Endothelial cell (in vitro differentiated cells): ENCODE data around the gene ZSCAN2. TPM values are rescaled to one million over a fixed set of nuclear protein-coding genes. Genes with fewer than 3 reads are reported as not detected.

Experiments
- DNase-seq: peaks from one replicate; pipeline ENCODE4 v3.0.0; 2021; ENCODE audit warnings: low spot score
- H3K27ac Mint-ChIP-seq: one replicate; pipeline ENCODE4 v1.8.0; 2021; ENCODE audit warnings: mixed read lengths, inconsistent platforms; ENCODE audit not compliant: unreplicated experiment
- H3K27me3 Mint-ChIP-seq: one replicate; pipeline ENCODE4 v1.8.0; 2021; ENCODE audit warnings: mild to moderate bottlenecking, moderate library complexity, mixed read lengths, inconsistent platforms; ENCODE audit not compliant: unreplicated experiment
- H3K36me3 Mint-ChIP-seq: one replicate; pipeline ENCODE4 v1.8.0; 2021; ENCODE audit warnings: mild to moderate bottlenecking, low read depth, mixed read lengths, inconsistent platforms; ENCODE audit not compliant: unreplicated experiment
- H3K4me1 Mint-ChIP-seq: one replicate; pipeline ENCODE4 v1.8.0; 2021; ENCODE audit warnings: mild to moderate bottlenecking, mixed read lengths, inconsistent platforms; ENCODE audit not compliant: unreplicated experiment
- H3K4me3 Mint-ChIP-seq: one replicate; pipeline ENCODE4 v1.8.0; 2021; ENCODE audit warnings: mild to moderate bottlenecking, mixed read lengths, inconsistent platforms; ENCODE audit not compliant: unreplicated experiment
- H3K9me3 Mint-ChIP-seq: one replicate; pipeline ENCODE4 v1.8.0; 2021; ENCODE audit warnings: mixed read lengths, inconsistent platforms; ENCODE audit not compliant: unreplicated experiment
- CTCF ChIP-seq: fragments of 200-600 bp; sonication (generic); IDR thresholded peaks from one replicate; pipeline ENCODE4 v1.5.0; 2021; ENCODE audit warnings: antibody characterized with exemption; ENCODE audit not compliant: unreplicated experiment
- total RNA-seq: library from RNA; stranded (reverse); fragmentation: NEBNext Ultra II Directional; extraction: Animal tissue kit (Norgen Biotek cat#: 25700); gene quantifications from one replicate; pipeline ENCODE4 v1.2.1, GENCODE V29; 2021; ENCODE audit not compliant: unreplicated experiment

The ZSCAN2 gene
- total RNA-seq, 1 donor from 2014 or later = 22.0 TPM

- Mint-ChIP-seq H3K36me3 (peaks cover 11% of the 10 kb centered on the region), H3K27ac (no peak overlapping the region), H3K4me3 (no peak overlapping the region), H3K4me1 (peaks cover 13% of the 10 kb centered on the region), H3K27me3 (peaks cover 20% of the 10 kb centered on the region), H3K9me3 (no peaks in the 10 kb centered on the region)
- TF ChIP-seq CTCF = no peak
- DNase-seq = no peak
Measured at GRCh38 chr15:84659904-84660781, 59.3 kb downstream of the ZSCAN2 start.

- H3K9me3 Mint-ChIP-seq = no peaks in the 10 kb centered on the region
Measured at GRCh38 chr15:84661001-84661400, 60.2 kb downstream of the ZSCAN2 start.

GRCh38 chr15:84666373-84666772 lies 65.6 kb downstream of the ZSCAN2 start:
- TF ChIP-seq CTCF = no peak
- Mint-ChIP-seq H3K36me3 (peaks cover 8% of the 10 kb centered on the region), H3K27me3 (peaks cover 2% of the 10 kb centered on the region), H3K27ac (no peak overlapping the region), H3K4me1 (peaks cover 3% of the 10 kb centered on the region), H3K4me3 (no peak overlapping the region), H3K9me3 (no peaks in the 10 kb centered on the region)
- no peak for DNase-seq

More at GRCh38 chr15:84661001-84661400, 60.2 kb downstream of the ZSCAN2 start:
- Mint-ChIP-seq H3K27ac (no peak overlapping the region), H3K36me3 (peaks cover 11% of the 10 kb centered on the region), H3K4me3 (no peak overlapping the region), H3K27me3 (peaks cover 13% of the 10 kb centered on the region), H3K4me1 (peaks cover 10% of the 10 kb centered on the region)
- DNase-seq = no peak
- no peak for TF ChIP-seq CTCF

GRCh38 chr15:84668221-84668982 lies 67.6 kb downstream of the ZSCAN2 start:
- Mint-ChIP-seq H3K36me3 (peaks cover 14% of the 10 kb centered on the region), H3K4me1 (peaks cover 3% of the 10 kb centered on the region), H3K27ac (no peak overlapping the region)

More at GRCh38 chr15:84668221-84668982, 67.6 kb downstream of the ZSCAN2 start:
- no peak overlapping the region for H3K4me3 Mint-ChIP-seq
- TF ChIP-seq CTCF = no peak
- peaks cover 2% of the 10 kb centered on the region for H3K27me3 Mint-ChIP-seq
- no peaks in the 10 kb centered on the region for H3K9me3 Mint-ChIP-seq
- DNase-seq = no peak
